ENCODE data around the gene RAB6B.

The RAB6B gene

GRCh38 chr3:133829310-133829707 lies 66.4 kb downstream of the RAB6B start:
- Histone ChIP-seq H3K4me3 (ENCODE audit: low read depth, low read length) (no peak overlapping the region), H3K27ac (ENCODE audit: extremely low read depth, low read depth, low read length) (no peak overlapping the region), H3K9me3 (ENCODE audit: control insufficient read depth, insufficient read depth, low read depth, low read length) (no peaks in the 10 kb centered on the region), H3K36me3 (ENCODE audit: control insufficient read depth in 2 of 2, insufficient read depth in 1 of 2, low read length in 2 of 2) (peaks cover 0 to 49% of the 10 kb centered on the region in 2 experiments; a peak in 1 of 3 replicates), H3K4me1 (ENCODE audit: control insufficient read depth, insufficient read depth, low read length) (no peaks in the 10 kb centered on the region)
- POLR2A ChIA-PET, result no interaction called here
- CTCF ChIA-PET, result interaction anchor here (1.5 kb wide), 1 partner anchor 99 kb away, joined by 3 read pairs; no protein-coding TSS in a partner anchor
- TF ChIP-seq ZNF692 (tag by site-specific recombination; IDR thresholded peaks at IDR 0.05), result no peak
- TF ChIP-seq ZNF138 (tag by site-specific recombination; IDR thresholded peaks at IDR 0.05; ENCODE audit: borderline replicate concordance), result no peak
- no peak for TF ChIP-seq AEBP2 (tag by site-specific recombination; IDR thresholded peaks at IDR 0.05; ENCODE audit: borderline replicate concordance)
- TF ChIP-seq ZNF248 (tag by site-specific recombination; IDR thresholded peaks at IDR 0.05), result no peak
- no peak for TF ChIP-seq TCF7L2 (IDR thresholded peaks at IDR 0.05; ENCODE audit: borderline replicate concordance, low read depth, low read length)
- no peak for TF ChIP-seq ZNF311 (tag by site-specific recombination; IDR thresholded peaks at IDR 0.05; ENCODE audit: borderline replicate concordance)
- TF ChIP-seq HIC1 (tag by site-specific recombination; IDR thresholded peaks at IDR 0.05), result no peak
- TF ChIP-seq ZNF148 (tag by site-specific recombination; IDR thresholded peaks at IDR 0.05; ENCODE audit: borderline replicate concordance), result no peak
- no peak for TF ChIP-seq ZNF624 (tag by site-specific recombination; IDR thresholded peaks at IDR 0.05)
- TF ChIP-seq SCRT1 (tag by site-specific recombination; IDR thresholded peaks at IDR 0.05; ENCODE audit: borderline replicate concordance), result no peak
- TF ChIP-seq ZNF280D (tag by site-specific recombination; IDR thresholded peaks at IDR 0.05), result no peak
- TF ChIP-seq ZNF18 (tag by site-specific recombination; IDR thresholded peaks at IDR 0.05), result no peak
- TF ChIP-seq ZNF596 (tag by site-specific recombination; IDR thresholded peaks at IDR 0.05), result no peak
- TF ChIP-seq ZNF16 (tag by site-specific recombination; IDR thresholded peaks at IDR 0.05; ENCODE audit: low read depth), result no peak

All from HEK293 (cell line).